ENCODE data around the gene KAT2B. TPM values are rescaled to one million over a fixed set of nuclear protein-coding genes. Genes with fewer than 3 reads are reported as not detected.

The KAT2B gene
- total and polyA plus RNA-seq, 2 of the 13 experiments (the other 11 are each of a cell fraction or from before 2014, with no cell fraction given), result 0.97 to 1.7 TPM

DNA sequence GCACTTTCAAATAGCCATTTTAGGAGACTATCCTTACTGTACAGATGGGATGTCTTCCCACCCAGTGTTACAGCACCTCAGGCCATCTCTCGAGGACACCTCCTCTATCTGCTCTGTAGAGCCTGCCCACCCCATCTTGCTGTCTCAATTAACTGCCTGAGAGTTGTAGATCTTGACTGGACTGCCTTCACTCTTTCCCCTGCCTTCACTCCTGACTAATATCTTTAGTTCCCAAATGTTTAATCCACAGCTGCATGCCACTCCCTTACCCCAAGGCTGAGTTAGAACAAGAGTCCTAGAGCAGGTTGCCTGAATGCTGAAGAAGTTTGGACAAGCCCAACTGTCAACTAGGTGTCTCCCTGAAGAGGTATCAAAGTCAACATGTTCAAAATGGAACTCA is 26.9 kb upstream of the KAT2B start:
- Histone ChIP-seq H3K4me1 (ENCODE audit: insufficient read depth, low read length) (no peaks in the 10 kb centered on the region), H3K9ac (ENCODE audit: insufficient read depth, low read depth, low read length) (no peak overlapping the region), H3K27ac (ENCODE audit: extremely low read length, insufficient read depth, low read length) (no peak overlapping the region), H3K9me3 (ENCODE audit: low read length) (no peaks in the 10 kb centered on the region), H2AFZ (ENCODE audit: low read length) (no peak overlapping the region), H3K36me3 (replicated peaks in 1 of 2; ENCODE audit: control insufficient read depth in 1 of 2, insufficient read depth in 2 of 2, low read length in 2 of 2) (no peaks in the 10 kb centered on the region), H3K27me3 (ENCODE audit: control insufficient read depth in 1 of 2, insufficient read depth in 2 of 2, low read length in 2 of 2) (no peaks in the 10 kb centered on the region), H3K4me3 (replicated peaks in 1 of 3; ENCODE audit: insufficient read depth in 1 of 3, low read depth in 2 of 3, low read length in 3 of 3) (no peak overlapping the region), H3K4me2 (ENCODE audit: low read depth, low read length) (no peak overlapping the region), H3K79me2 (ENCODE audit: insufficient read depth, low read length) (no peaks in the 10 kb centered on the region), H4K20me1 (ENCODE audit: insufficient read depth, low read length) (no peaks in the 10 kb centered on the region)
- FAIRE-seq (no peak), ATAC-seq (no peak), DNase-seq (ENCODE audit: low spot score) (no peak)
- POLR2A ChIA-PET, result no interaction called here
- WGBS (ENCODE audit: low lambda C conversion rate), result 9% methylated on average over 1 of the region's 1 CpG
- TF ChIP-seq DNMT1 (CRISPR knock-in tag; IDR thresholded peaks at IDR 0.05), result no peak
- no peak for TF ChIP-seq BRD4 (CRISPR knock-in tag; IDR thresholded peaks at IDR 0.05)
- no peak for TF ChIP-seq ZNF768 (CRISPR knock-in tag; IDR thresholded peaks at IDR 0.05)
- TF ChIP-seq ZNF782 (CRISPR knock-in tag; IDR thresholded peaks at IDR 0.05; ENCODE audit: borderline replicate concordance), result no peak
- CTCF ChIA-PET (ENCODE audit: low intra/inter-chr PET ratio, low total read pairs), result no interaction called here
- no TSS peak for BruUV-seq (replicated peaks)
- intact Hi-C loops (cut with micrococcal nuclease; ENCODE audit: unreplicated experiment), result no loop called here
- in situ Hi-C loops (cut with HindIII; ENCODE audit: extremely low pct_ligation_motif_present, low pct_unique_long_range_greater_than_20kb), result no loop called here

DNA sequence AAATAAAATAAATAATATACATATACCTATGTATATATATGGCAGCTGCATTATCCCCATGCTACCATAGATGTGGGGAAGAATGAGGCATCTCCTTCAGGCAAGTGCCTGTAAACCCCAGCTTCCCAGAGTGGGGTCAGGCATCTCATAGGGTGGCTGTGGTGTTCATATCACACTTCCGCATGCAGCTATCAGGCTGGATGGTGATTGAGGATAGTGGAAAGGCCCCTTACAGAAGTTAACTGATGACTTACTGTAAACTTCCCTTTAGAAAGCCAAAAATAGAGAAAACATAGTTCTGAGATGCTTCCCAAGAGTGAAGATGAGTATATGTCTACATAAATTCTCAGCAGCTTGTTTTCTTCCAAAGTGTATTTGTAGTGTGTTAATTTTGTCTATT is 24.7 kb upstream of the KAT2B start:
- Histone ChIP-seq H2AFZ (ENCODE audit: low read length) (no peak overlapping the region), H4K20me1 (ENCODE audit: insufficient read depth, low read length) (no peaks in the 10 kb centered on the region), H3K27me3 (ENCODE audit: control insufficient read depth in 1 of 2, insufficient read depth in 2 of 2, low read length in 2 of 2) (no peaks in the 10 kb centered on the region), H3K4me3 (replicated peaks in 1 of 3; ENCODE audit: insufficient read depth in 1 of 3, low read depth in 2 of 3, low read length in 3 of 3) (no peak overlapping the region), H3K9ac (ENCODE audit: insufficient read depth, low read depth, low read length) (no peak overlapping the region), H3K79me2 (ENCODE audit: insufficient read depth, low read length) (no peaks in the 10 kb centered on the region), H3K4me1 (ENCODE audit: insufficient read depth, low read length) (no peaks in the 10 kb centered on the region), H3K27ac (ENCODE audit: extremely low read length, insufficient read depth, low read length) (no peak overlapping the region), H3K4me2 (ENCODE audit: low read depth, low read length) (no peak overlapping the region), H3K36me3 (replicated peaks in 1 of 2; ENCODE audit: control insufficient read depth in 1 of 2, insufficient read depth in 2 of 2, low read length in 2 of 2) (no peaks in the 10 kb centered on the region), H3K9me3 (ENCODE audit: low read length) (no peaks in the 10 kb centered on the region)
- WGBS (ENCODE audit: low lambda C conversion rate), result 58% methylated on average over 1 of the region's 1 CpG
- ATAC-seq (no peak), DNase-seq (ENCODE audit: low spot score) (no peak), FAIRE-seq (no peak)
- BruUV-seq (replicated peaks), result no TSS peak
- in situ Hi-C loops (cut with HindIII; ENCODE audit: extremely low pct_ligation_motif_present, low pct_unique_long_range_greater_than_20kb), result no loop called here
- CTCF ChIA-PET (ENCODE audit: low intra/inter-chr PET ratio, low total read pairs), result no interaction called here
- no peak for TF ChIP-seq ZNF207 (IDR thresholded peaks at IDR 0.05; ENCODE audit: borderline replicate concordance)
- no peak for TF ChIP-seq ZNF567 (CRISPR knock-in tag; IDR thresholded peaks at IDR 0.05; ENCODE audit: borderline replicate concordance)
- TF ChIP-seq, protein P1, sequence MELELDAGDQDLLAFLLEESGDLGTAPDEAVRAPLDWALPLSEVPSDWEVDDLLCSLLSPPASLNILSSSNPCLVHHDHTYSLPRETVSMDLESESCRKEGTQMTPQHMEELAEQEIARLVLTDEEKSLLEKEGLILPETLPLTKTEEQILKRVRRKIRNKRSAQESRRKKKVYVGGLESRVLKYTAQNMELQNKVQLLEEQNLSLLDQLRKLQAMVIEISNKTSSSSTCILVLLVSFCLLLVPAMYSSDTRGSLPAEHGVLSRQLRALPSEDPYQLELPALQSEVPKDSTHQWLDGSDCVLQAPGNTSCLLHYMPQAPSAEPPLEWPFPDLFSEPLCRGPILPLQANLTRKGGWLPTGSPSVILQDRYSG (CRISPR knock-in tag; IDR thresholded peaks at IDR 0.05), result no peak
- TF ChIP-seq HNF4G (IDR thresholded peaks at IDR 0.05; ENCODE audit: borderline replicate concordance, low read depth, low read length), result no peak
- no peak for TF ChIP-seq HNF4G (CRISPR knock-in tag; IDR thresholded peaks at IDR 0.05; ENCODE audit: borderline replicate concordance, low read depth)
- TF ChIP-seq, protein P2, sequence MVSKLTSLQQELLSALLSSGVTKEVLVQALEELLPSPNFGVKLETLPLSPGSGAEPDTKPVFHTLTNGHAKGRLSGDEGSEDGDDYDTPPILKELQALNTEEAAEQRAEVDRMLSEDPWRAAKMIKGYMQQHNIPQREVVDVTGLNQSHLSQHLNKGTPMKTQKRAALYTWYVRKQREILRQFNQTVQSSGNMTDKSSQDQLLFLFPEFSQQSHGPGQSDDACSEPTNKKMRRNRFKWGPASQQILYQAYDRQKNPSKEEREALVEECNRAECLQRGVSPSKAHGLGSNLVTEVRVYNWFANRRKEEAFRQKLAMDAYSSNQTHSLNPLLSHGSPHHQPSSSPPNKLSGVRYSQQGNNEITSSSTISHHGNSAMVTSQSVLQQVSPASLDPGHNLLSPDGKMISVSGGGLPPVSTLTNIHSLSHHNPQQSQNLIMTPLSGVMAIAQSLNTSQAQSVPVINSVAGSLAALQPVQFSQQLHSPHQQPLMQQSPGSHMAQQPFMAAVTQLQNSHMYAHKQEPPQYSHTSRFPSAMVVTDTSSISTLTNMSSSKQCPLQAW (CRISPR knock-in tag; IDR thresholded peaks at IDR 0.05), result no peak
- no peak for TF ChIP-seq CENPX (CRISPR knock-in tag; IDR thresholded peaks at IDR 0.05)
- TF ChIP-seq, protein P3, sequence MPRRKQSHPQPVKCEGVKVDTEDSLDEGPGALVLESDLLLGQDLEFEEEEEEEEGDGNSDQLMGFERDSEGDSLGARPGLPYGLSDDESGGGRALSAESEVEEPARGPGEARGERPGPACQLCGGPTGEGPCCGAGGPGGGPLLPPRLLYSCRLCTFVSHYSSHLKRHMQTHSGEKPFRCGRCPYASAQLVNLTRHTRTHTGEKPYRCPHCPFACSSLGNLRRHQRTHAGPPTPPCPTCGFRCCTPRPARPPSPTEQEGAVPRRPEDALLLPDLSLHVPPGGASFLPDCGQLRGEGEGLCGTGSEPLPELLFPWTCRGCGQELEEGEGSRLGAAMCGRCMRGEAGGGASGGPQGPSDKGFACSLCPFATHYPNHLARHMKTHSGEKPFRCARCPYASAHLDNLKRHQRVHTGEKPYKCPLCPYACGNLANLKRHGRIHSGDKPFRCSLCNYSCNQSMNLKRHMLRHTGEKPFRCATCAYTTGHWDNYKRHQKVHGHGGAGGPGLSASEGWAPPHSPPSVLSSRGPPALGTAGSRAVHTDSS (CRISPR knock-in tag; conservative IDR thresholded peaks at IDR 0.05), result no peak
- POLR2A ChIA-PET, result no interaction called here
- intact Hi-C loops (cut with micrococcal nuclease; ENCODE audit: unreplicated experiment), result no loop called here
